Caco-2 (cell line): ENCODE measurements around the gene ARHGEF10L. TPM values are rescaled to one million over a fixed set of nuclear protein-coding genes. Genes with fewer than 3 reads are reported as not detected.
A peak's percentile ranks its signal among the peaks of the same experiment; 100 is the strongest.

Experiments used
- BruUV-seq: library from RNA; stranded (reverse); fragments of 400-500 nt; replicated peaks from 2 replicates; lab custom pipeline; 2021; lab: Mats Ljungman, UMichigan
- CTCF ChIA-PET: fragments of 300-600 bp; sonication (Branson Sonifier 250); formaldehyde crosslinking; loops from one replicate; lab custom pipeline; 2022; ENCODE audit warnings: antibody characterized with exemption; lab: Charles Lee
- POLR2A ChIA-PET: fragments of 300-600 bp; sonication (Branson Sonifier 250); formaldehyde crosslinking; loops from one replicate; lab custom pipeline; 2022; ENCODE audit warnings: antibody characterized with exemption; lab: Charles Lee
- DNase-seq, 2 experiments: peaks; one replicate each; pipeline versions ENCODE4 v3.0.0 to v3.0.0-alpha.2; 2020 to 2022
- H3K27me3 ChIP-seq: replicated peaks from 2 replicates; pipeline ENCODE4 v1.6.0; 2011; ENCODE audit warnings: low read length; ENCODE audit not compliant: control insufficient read depth, insufficient read depth
- H3K36me3 ChIP-seq: 2 replicates; pipeline ENCODE4 v1.5.1; 2011; ENCODE audit warnings: low read length; ENCODE audit not compliant: control insufficient read depth, insufficient read depth
- H3K4me1 ChIP-seq: fragments of 250-450 bp; sonication (Bioruptor Pico); 2 replicates; pipeline ENCODE4 v1.5.1; 2020; ENCODE audit warnings: mild to moderate bottlenecking
- H3K4me3 ChIP-seq: 2 replicates; pipeline ENCODE4 v1.5.1; 2011; ENCODE audit warnings: low read depth, mild to moderate bottlenecking, control low read depth, low read length
- H3K9me3 ChIP-seq: fragments of 250-450 bp; sonication (Bioruptor Pico); 2 replicates; pipeline ENCODE4 v1.5.1; 2020; ENCODE audit warnings: mild to moderate bottlenecking, moderate library complexity
- H3K27ac Mint-ChIP-seq: one replicate; pipeline ENCODE4 v1.8.0; 2022; ENCODE audit warnings: mixed read lengths; ENCODE audit not compliant: unreplicated experiment
- H3K27me3 Mint-ChIP-seq: one replicate; pipeline ENCODE4 v1.8.0; 2022; ENCODE audit warnings: mixed read lengths; ENCODE audit not compliant: insufficient read depth, unreplicated experiment
- H3K36me3 Mint-ChIP-seq: one replicate; pipeline ENCODE4 v1.8.0; 2022; ENCODE audit warnings: mild to moderate bottlenecking, mixed read lengths; ENCODE audit not compliant: insufficient read depth, unreplicated experiment
- H3K4me1 Mint-ChIP-seq: one replicate; pipeline ENCODE4 v1.8.0; 2022; ENCODE audit warnings: low read depth, mixed read lengths; ENCODE audit not compliant: unreplicated experiment
- H3K4me3 Mint-ChIP-seq: one replicate; pipeline ENCODE4 v1.8.0; 2022; ENCODE audit warnings: mild to moderate bottlenecking, moderate library complexity, mixed read lengths; ENCODE audit not compliant: unreplicated experiment
- H3K9me3 Mint-ChIP-seq: one replicate; pipeline ENCODE4 v1.8.0; 2022; ENCODE audit warnings: mixed read lengths; ENCODE audit not compliant: unreplicated experiment
- intact Hi-C: fragments of 100-400 bp; cut with micrococcal nuclease; formaldehyde crosslinking; loops from one replicate; pipeline ENCODE4 v1.10.0; 2022; ENCODE audit not compliant: unreplicated experiment
- total RNA-seq: library from RNA; stranded (reverse); gene quantifications from 2 replicates; pipeline ENCODE4 v1.2.3, GENCODE V29; 2022
- TF ChIP-seq, protein P1 (sequence below), 2 experiments: fragments of 200-600 bp in 1 of 2; IDR thresholded peaks; 1 replicate in 1 of 2; 2 replicates in 1 of 2; pipeline versions ENCODE4 v1.5.1 to v1.8.0; 2011 to 2022; ENCODE audit warnings: antibody characterized with exemption in 1 of 2, control low read depth in 1 of 2, inconsistent platforms in 1 of 2, low read depth in 1 of 2, low read length in 1 of 2, mild to moderate bottlenecking in 1 of 2, moderate library complexity in 1 of 2; ENCODE audit not compliant: insufficient read depth in 1 of 2, severe bottlenecking in 1 of 2, unreplicated experiment in 1 of 2

ARHGEF10L gene
- total RNA-seq, 1 experiment from 2014 or later, result 31.3 TPM

DNA sequence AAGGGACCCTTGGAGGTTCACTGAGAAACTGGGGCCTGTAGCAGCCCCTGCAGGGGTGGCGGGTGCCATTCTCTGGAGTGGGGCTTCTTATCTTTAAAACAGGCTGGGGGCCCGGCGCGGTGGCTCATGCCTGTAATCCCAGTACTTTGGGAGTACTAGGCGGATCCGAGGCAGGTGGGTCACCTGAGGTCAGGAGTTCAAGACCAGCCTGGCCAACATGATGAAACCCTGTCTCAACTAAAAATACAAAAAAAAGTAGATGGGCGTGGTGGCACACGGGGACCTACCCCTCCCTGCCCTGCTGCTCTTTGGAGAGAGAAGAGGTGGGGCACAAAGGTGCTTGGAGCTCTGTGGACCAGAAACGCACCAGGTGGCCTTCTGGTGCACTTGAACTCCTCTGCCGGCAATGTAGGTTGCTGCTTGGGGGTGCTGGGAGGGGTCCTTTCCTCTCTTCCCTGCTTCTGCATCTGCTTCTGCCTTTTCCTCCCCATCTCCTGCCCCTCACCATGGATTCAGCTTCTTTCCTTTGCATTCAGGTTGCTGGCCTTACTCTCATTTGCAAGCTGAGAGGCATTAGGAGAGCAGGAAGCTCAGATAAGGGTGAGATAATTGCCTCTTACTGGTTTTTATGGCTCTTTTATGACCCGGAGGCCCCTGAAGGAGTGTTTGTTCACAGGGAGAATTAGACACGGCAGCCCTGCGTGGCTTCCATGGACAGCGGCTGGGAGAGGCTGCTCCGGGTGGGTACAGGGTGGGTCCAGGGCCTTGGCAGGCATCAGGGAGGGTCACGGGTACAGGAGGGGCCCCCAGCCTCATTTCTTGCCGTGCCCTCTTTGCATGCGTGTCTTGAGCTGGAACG lies 57.4 kb downstream of the ARHGEF10L start:
- TF ChIP-seq, protein P1, sequence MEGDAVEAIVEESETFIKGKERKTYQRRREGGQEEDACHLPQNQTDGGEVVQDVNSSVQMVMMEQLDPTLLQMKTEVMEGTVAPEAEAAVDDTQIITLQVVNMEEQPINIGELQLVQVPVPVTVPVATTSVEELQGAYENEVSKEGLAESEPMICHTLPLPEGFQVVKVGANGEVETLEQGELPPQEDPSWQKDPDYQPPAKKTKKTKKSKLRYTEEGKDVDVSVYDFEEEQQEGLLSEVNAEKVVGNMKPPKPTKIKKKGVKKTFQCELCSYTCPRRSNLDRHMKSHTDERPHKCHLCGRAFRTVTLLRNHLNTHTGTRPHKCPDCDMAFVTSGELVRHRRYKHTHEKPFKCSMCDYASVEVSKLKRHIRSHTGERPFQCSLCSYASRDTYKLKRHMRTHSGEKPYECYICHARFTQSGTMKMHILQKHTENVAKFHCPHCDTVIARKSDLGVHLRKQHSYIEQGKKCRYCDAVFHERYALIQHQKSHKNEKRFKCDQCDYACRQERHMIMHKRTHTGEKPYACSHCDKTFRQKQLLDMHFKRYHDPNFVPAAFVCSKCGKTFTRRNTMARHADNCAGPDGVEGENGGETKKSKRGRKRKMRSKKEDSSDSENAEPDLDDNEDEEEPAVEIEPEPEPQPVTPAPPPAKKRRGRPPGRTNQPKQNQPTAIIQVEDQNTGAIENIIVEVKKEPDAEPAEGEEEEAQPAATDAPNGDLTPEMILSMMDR (IDR thresholded peaks at IDR 0.05; ENCODE audit: insufficient read depth in 1 of 2, low read depth in 1 of 2, low read length in 1 of 2, severe bottlenecking in 1 of 2, unreplicated experiment in 1 of 2), result no peak
- H3K9me3 Mint-ChIP-seq, result no peaks in the 10 kb centered on the region
- POLR2A ChIA-PET, result interaction anchor here (0.6 to 1.8 kb wide), 6 partner anchors 9 to 43 kb away, joined by 3 to 13 read pairs (median 6); no protein-coding TSS in a partner anchor

DNA sequence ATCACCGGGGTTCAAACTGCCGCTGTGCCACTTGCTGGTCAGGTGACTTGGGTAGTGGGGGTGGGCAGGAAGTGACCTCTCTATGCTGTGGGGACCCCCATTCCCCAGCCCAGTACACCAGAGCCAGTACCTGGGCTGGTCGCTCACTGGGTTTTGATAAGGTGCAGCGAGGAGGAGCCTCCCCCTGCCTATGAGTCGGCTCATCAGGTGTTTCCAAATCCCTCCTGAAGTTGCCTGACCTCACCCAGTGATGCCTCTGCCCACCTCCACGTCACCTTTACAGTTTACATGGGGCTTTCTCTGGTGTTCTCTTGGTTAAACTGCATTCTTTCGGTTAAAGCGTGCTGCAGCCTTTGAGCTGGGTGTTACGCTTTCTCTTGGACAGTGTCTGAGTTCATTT lies 58.2 kb downstream of the ARHGEF10L start:
- Histone ChIP-seq H3K9me3 (no peaks in the 10 kb centered on the region), H3K4me3 (peak overlapping the region; percentile 25), H3K36me3 (peaks cover 10% of the 10 kb centered on the region), H3K27me3 (no peaks in the 10 kb centered on the region), H3K4me1 (peaks cover 32% of the 10 kb centered on the region)
- TF ChIP-seq, protein P1 (IDR thresholded peaks at IDR 0.05; ENCODE audit: insufficient read depth in 1 of 2, low read depth in 1 of 2, low read length in 1 of 2, severe bottlenecking in 1 of 2, unreplicated experiment in 1 of 2), result no peak
- Mint-ChIP-seq H3K4me3 (peak overlapping the region; percentile 63), H3K36me3 (peaks cover 12% of the 10 kb centered on the region), H3K9me3 (no peaks in the 10 kb centered on the region), H3K4me1 (peaks cover 13% of the 10 kb centered on the region), H3K27me3 (no peaks in the 10 kb centered on the region), H3K27ac (peak overlapping the region; percentile 67)
- DNase-seq, result peak; percentile 56 to 69
- POLR2A ChIA-PET, result interaction anchor here (0.6 to 1.8 kb wide), 6 partner anchors 10 to 155 kb away, joined by 4 to 10 read pairs (median 6); no protein-coding TSS in a partner anchor
- BruUV-seq, result no TSS peak
- intact Hi-C loops, result loop anchor here (1.0 to 5.0 kb wide), 3 partner anchors 9 to 55 kb away; no protein-coding TSS in a partner anchor
- CTCF ChIA-PET, result interaction anchor here (1.3 to 3.4 kb wide), 4 partner anchors 9 to 23 kb away, joined by 5 to 28 read pairs (median 14); no protein-coding TSS in a partner anchor

More for the DNA sequence above, 57.4 kb downstream of the ARHGEF10L start:
- Mint-ChIP-seq H3K4me1 (peaks cover 19% of the 10 kb centered on the region), H3K4me3 (peak overlapping the region; percentile 63), H3K27ac (peak overlapping the region; percentile 67), H3K27me3 (no peaks in the 10 kb centered on the region), H3K36me3 (peaks cover 12% of the 10 kb centered on the region)
- peaks cover 10% of the 10 kb centered on the region for H3K36me3 ChIP-seq
- TSS peak; percentile 93 for BruUV-seq
- DNase-seq, result peak; percentile 72 to 79
- no peaks in the 10 kb centered on the region for H3K9me3 ChIP-seq
- H3K4me3 ChIP-seq, result peak overlapping the region; percentile 25
- no peaks in the 10 kb centered on the region for H3K27me3 ChIP-seq
- peaks cover 40% of the 10 kb centered on the region for H3K4me1 ChIP-seq
- intact Hi-C loops, result loop anchor here (1.0 to 5.0 kb wide), 3 partner anchors 9 to 55 kb away; no protein-coding TSS in a partner anchor
- CTCF ChIA-PET, result interaction anchor here (0.6 to 3.4 kb wide), 6 partner anchors 9 to 95 kb away, joined by 3 to 28 read pairs (median 9); no protein-coding TSS in a partner anchor

GRCh38 chr1:17598251-17598650 lies 58.8 kb downstream of the ARHGEF10L start:
- POLR2A ChIA-PET, result interaction anchor here (0.6 to 1.8 kb wide), 4 partner anchors 10 to 156 kb away, joined by 4 to 10 read pairs (median 8); no protein-coding TSS in a partner anchor
- Mint-ChIP-seq H3K27ac (peak overlapping the region; percentile 67), H3K4me1 (peaks cover 13% of the 10 kb centered on the region), H3K36me3 (peaks cover 12% of the 10 kb centered on the region), H3K9me3 (no peaks in the 10 kb centered on the region), H3K4me3 (peak overlapping the region; percentile 63), H3K27me3 (no peaks in the 10 kb centered on the region)
- Histone ChIP-seq H3K9me3 (no peaks in the 10 kb centered on the region), H3K4me3 (no peak overlapping the region), H3K4me1 (peaks cover 32% of the 10 kb centered on the region), H3K36me3 (peaks cover 10% of the 10 kb centered on the region), H3K27me3 (no peaks in the 10 kb centered on the region)
- intact Hi-C loops, result loop anchor here (5.0 kb wide), 1 partner anchor 56 kb away; no protein-coding TSS in a partner anchor
- CTCF ChIA-PET, result interaction anchor here (0.7 to 3.4 kb wide), 4 partner anchors 8 to 42 kb away, joined by 3 to 28 read pairs (median 14); no protein-coding TSS in a partner anchor
- TF ChIP-seq, protein P1 (IDR thresholded peaks at IDR 0.05; ENCODE audit: insufficient read depth in 1 of 2, low read depth in 1 of 2, low read length in 1 of 2, severe bottlenecking in 1 of 2, unreplicated experiment in 1 of 2), result no peak
- TSS peak; percentile 78 for BruUV-seq
- DNase-seq, result no peak
